Measurements from ENCODE around the gene KLK5. TPM values are rescaled to one million over a fixed set of nuclear protein-coding genes. Genes with fewer than 3 reads are reported as not detected.
"Not testable (repeated sequence)": the region's sequence is repeated elsewhere in the genome, so short reads cannot be mapped to it uniquely, and the experiment has no call there.

Gene KLK5
- polyA plus RNA-seq, 3 donors = not detected

DNA sequence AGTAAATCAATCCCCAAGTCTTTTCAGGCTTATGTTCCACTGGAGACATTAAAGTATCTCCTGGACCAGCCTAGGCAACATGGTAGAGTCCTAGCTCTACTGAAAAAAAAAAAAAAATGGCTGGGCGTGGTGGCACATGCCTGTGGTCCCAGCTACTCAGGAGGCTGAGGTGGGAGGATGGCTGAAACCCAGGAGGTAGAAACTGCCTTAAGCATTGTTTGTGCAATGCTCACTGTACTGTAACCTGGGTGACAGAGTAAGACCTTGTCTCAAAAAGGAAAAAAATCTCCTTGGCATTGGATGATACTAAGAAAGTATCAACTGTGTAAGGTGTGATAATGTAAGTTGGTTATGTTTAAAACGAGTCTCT is 39.8 kb upstream of the KLK5 start:
- Mint-ChIP-seq H3K4me3 (no peak overlapping the region), H3K9me3 (peaks cover 0 to 13% (median 7%) of the 10 kb centered on the region in 7 donors), H3K4me1 (no peaks in the 10 kb centered on the region), H3K36me3 (no peaks in the 10 kb centered on the region), H3K27ac (no peak overlapping the region), H3K27me3 (ENCODE audit: low read depth in 3 of 3) (peaks cover 5 to 14% (median 9%) of the 10 kb centered on the region in 3 donors)
- no peaks in the 10 kb centered on the region for H3K4me1 ChIP-seq (ENCODE audit: control insufficient read depth in 1 of 2, insufficient read depth in 2 of 2, low read length in 2 of 2)
- 60% methylated on average over 1 of the region's 2 CpGs for WGBS (ENCODE audit: insufficient coverage)
- H4K20me1 ChIP-seq (ENCODE audit: insufficient read depth, low read length) = no peaks in the 10 kb centered on the region
- TF ChIP-seq, protein P1, sequence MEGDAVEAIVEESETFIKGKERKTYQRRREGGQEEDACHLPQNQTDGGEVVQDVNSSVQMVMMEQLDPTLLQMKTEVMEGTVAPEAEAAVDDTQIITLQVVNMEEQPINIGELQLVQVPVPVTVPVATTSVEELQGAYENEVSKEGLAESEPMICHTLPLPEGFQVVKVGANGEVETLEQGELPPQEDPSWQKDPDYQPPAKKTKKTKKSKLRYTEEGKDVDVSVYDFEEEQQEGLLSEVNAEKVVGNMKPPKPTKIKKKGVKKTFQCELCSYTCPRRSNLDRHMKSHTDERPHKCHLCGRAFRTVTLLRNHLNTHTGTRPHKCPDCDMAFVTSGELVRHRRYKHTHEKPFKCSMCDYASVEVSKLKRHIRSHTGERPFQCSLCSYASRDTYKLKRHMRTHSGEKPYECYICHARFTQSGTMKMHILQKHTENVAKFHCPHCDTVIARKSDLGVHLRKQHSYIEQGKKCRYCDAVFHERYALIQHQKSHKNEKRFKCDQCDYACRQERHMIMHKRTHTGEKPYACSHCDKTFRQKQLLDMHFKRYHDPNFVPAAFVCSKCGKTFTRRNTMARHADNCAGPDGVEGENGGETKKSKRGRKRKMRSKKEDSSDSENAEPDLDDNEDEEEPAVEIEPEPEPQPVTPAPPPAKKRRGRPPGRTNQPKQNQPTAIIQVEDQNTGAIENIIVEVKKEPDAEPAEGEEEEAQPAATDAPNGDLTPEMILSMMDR (IDR thresholded peaks at IDR 0.05) = no peak
- no peak overlapping the region for H3K9ac ChIP-seq (ENCODE audit: insufficient read depth, low read length, poor library complexity, severe bottlenecking)
- no peaks in the 10 kb centered on the region for H3K79me2 ChIP-seq (ENCODE audit: insufficient read depth, low read length)
- no peak for DNase-seq
- H3K27me3 ChIP-seq (ENCODE audit: control insufficient read depth in 2 of 2, insufficient read depth in 2 of 2, low read length in 2 of 2) = peaks cover 0 to 2% of the 10 kb centered on the region in 2 donors
- no peak overlapping the region for H3K4me3 ChIP-seq (replicated peaks in 1 of 3; ENCODE audit: low read depth in 2 of 3, low read length in 3 of 3)
- no peak overlapping the region for H2AFZ ChIP-seq (ENCODE audit: insufficient read depth, low read depth, low read length, poor library complexity, severe bottlenecking)
- H3K27ac ChIP-seq (ENCODE audit: low read depth in 1 of 2, low read length in 2 of 2) = no peak overlapping the region
- H3K4me2 ChIP-seq (replicated peaks; ENCODE audit: extremely low read depth, low read length, poor library complexity, severe bottlenecking) = no peak overlapping the region
- intact Hi-C loops (cut with micrococcal nuclease) = no loop called here
- H3K36me3 ChIP-seq (replicated peaks in 1 of 2; ENCODE audit: control insufficient read depth in 1 of 2, insufficient read depth in 2 of 2, low read length in 2 of 2) = no peaks in the 10 kb centered on the region
- peaks cover 0 to 4% of the 10 kb centered on the region in 2 donors for H3K9me3 ChIP-seq (replicated peaks in 1 of 2; ENCODE audit: control insufficient read depth in 1 of 2, insufficient read depth in 1 of 2, low read length in 2 of 2)

DNA sequence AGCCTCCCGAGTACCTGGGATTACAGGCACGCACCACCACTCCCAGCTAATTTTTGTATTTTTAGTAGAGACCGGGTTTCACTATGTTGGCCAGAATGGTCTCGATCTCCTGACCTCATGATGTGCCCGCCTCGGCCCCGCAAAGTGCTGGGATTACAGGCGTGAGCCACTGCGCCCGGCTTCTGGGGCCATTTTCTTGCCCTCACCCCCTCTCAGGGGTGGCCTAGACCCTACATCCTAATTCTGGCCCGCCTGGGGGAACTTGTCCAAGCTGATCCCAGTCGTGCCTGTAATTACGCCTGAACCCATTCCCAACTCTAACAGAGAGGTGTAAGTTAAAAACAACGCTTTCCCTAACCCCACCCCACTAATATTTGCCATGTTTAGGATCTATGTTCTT is 31.6 kb upstream of the KLK5 start:
- intact Hi-C loops (cut with micrococcal nuclease); H3K9ac ChIP-seq (ENCODE audit: insufficient read depth, low read length, poor library complexity, severe bottlenecking); H3K4me1 ChIP-seq (ENCODE audit: control insufficient read depth in 1 of 2, insufficient read depth in 2 of 2, low read length in 2 of 2); H3K27me3 ChIP-seq (ENCODE audit: control insufficient read depth in 2 of 2, insufficient read depth in 2 of 2, low read length in 2 of 2); H3K9me3 ChIP-seq (replicated peaks in 1 of 2; ENCODE audit: control insufficient read depth in 1 of 2, insufficient read depth in 1 of 2, low read length in 2 of 2); H3K4me3 ChIP-seq (replicated peaks in 1 of 3; ENCODE audit: low read depth in 2 of 3, low read length in 3 of 3); H2AFZ ChIP-seq (ENCODE audit: insufficient read depth, low read depth, low read length, poor library complexity, severe bottlenecking); H3K27ac Mint-ChIP-seq; H3K4me2 ChIP-seq (replicated peaks; ENCODE audit: extremely low read depth, low read length, poor library complexity, severe bottlenecking); H3K36me3 Mint-ChIP-seq; H3K27ac ChIP-seq (ENCODE audit: low read depth in 1 of 2, low read length in 2 of 2); H4K20me1 ChIP-seq (ENCODE audit: insufficient read depth, low read length); H3K36me3 ChIP-seq (replicated peaks in 1 of 2; ENCODE audit: control insufficient read depth in 1 of 2, insufficient read depth in 2 of 2, low read length in 2 of 2); H3K79me2 ChIP-seq (ENCODE audit: insufficient read depth, low read length); H3K4me1 Mint-ChIP-seq; DNase-seq: not testable (repeated sequence)
- Mint-ChIP-seq H3K9me3 (peaks cover 0 to 12% (median 1%) of the 10 kb centered on the region in 7 donors), H3K4me3 (peak overlapping the region in 1 of 2 donors; percentile 58), H3K27me3 (ENCODE audit: low read depth in 3 of 3) (peaks cover 30 to 48% (median 31%) of the 10 kb centered on the region in 3 donors)
- 89% methylated on average over 9 of the region's 14 CpGs for WGBS (ENCODE audit: insufficient coverage)

All from CD14-positive monocyte (primary cell).